Lung (tissue), 12 donors: ENCODE measurements around the gene DNAJC5G. TPM values are rescaled to one million over a fixed set of nuclear protein-coding genes. Genes with fewer than 3 reads are reported as not detected.

Source experiments
- ATAC-seq: fragments of 200-7000 bp; cut with Tn5 transposase; one replicate; pipeline ENCODE4 v1.9.1; 2020; ENCODE audit warnings: moderate number of reproducible peaks; ENCODE audit not compliant: insufficient read depth, low FRiP score
- DNase-seq, 3 donors: peaks; one replicate each; pipeline ENCODE4 v3.0.0-alpha.2; 2013 to 2017
- H3K27ac ChIP-seq, 2 donors: one replicate each; pipeline ENCODE4 v1.5.1; 2013; ENCODE audit warnings: mild to moderate bottlenecking in 2 of 2, moderate library complexity in 2 of 2, control low read depth in 1 of 2, inconsistent platforms in 1 of 2, low read depth in 1 of 2, low read length in 1 of 2
- H3K27me3 ChIP-seq, 3 donors: one replicate each; pipeline ENCODE4 v1.5.1; 2013; ENCODE audit warnings: low read length in 2 of 3; ENCODE audit not compliant: control insufficient read depth in 3 of 3, insufficient read depth in 3 of 3
- H3K36me3 ChIP-seq, 4 donors: one replicate each; pipeline ENCODE4 v1.5.1; 2013; ENCODE audit warnings: low read length in 4 of 4, mild to moderate bottlenecking in 1 of 4, moderate library complexity in 1 of 4; ENCODE audit not compliant: control insufficient read depth in 4 of 4, insufficient read depth in 4 of 4
- H3K4me1 ChIP-seq, 5 donors: one replicate each; pipeline ENCODE4 v1.5.1; 2013; ENCODE audit warnings: low read length in 5 of 5, mild to moderate bottlenecking in 2 of 5, moderate library complexity in 1 of 5; ENCODE audit not compliant: control insufficient read depth in 5 of 5, insufficient read depth in 5 of 5
- H3K4me3 ChIP-seq: one replicate; pipeline ENCODE4 v1.5.1; 2013; ENCODE audit warnings: mild to moderate bottlenecking, control low read depth, moderate library complexity
- H3K9ac ChIP-seq, 2 donors: one replicate each; pipeline ENCODE4 v1.5.1; 2013; ENCODE audit warnings: low read length in 2 of 2, control low read depth in 1 of 2; ENCODE audit not compliant: insufficient read depth in 1 of 2
- H3K9me3 ChIP-seq, 4 donors: one replicate each; pipeline ENCODE4 v1.5.1; 2013; ENCODE audit warnings: low read length in 3 of 4, mild to moderate bottlenecking in 1 of 4, moderate library complexity in 1 of 4; ENCODE audit not compliant: control insufficient read depth in 4 of 4, insufficient read depth in 3 of 4
- WGBS, 2 donors: extraction: QIAGEN DNeasy Blood & Tissue Kit; methylation state at CpG; one replicate each; pipeline ENCODE4 v1.1.7; 2013; 5-methylcytosine and 5-hydroxymethylcytosine counted together
- polyA plus RNA-seq, 2 donors: library from polyadenylated mRNA; stranded (reverse); fragments of 200-250 nt; gene quantifications; one replicate each; pipeline ENCODE4 v1.2.1, GENCODE V29; 2013
- total RNA-seq, 2 donors: library from RNA; depleted of rRNA in 1 of 2; stranded (reverse); fragments of >200 nt in 1 of 2; gene quantifications; one replicate each; pipeline ENCODE4 v1.2.1, GENCODE V29; 2014 to 2021
- TF ChIP-seq, protein P1 (sequence below): IDR thresholded peaks from 2 replicates; pipeline ENCODE4 v1.5.1; 2012; ENCODE audit warnings: mild to moderate bottlenecking; ENCODE audit errors: control extremely low read depth, extremely low read depth
- donor health status: control.
- donor health status: control.
- donor health status: Bipolar disorder and iron deficiency.
- donor health status: healthy.
- donor health status: DM: yes; HTN: yes; CAD: no.

Gene DNAJC5G
- total and polyA plus RNA-seq, 4 donors: not detected

DNA sequence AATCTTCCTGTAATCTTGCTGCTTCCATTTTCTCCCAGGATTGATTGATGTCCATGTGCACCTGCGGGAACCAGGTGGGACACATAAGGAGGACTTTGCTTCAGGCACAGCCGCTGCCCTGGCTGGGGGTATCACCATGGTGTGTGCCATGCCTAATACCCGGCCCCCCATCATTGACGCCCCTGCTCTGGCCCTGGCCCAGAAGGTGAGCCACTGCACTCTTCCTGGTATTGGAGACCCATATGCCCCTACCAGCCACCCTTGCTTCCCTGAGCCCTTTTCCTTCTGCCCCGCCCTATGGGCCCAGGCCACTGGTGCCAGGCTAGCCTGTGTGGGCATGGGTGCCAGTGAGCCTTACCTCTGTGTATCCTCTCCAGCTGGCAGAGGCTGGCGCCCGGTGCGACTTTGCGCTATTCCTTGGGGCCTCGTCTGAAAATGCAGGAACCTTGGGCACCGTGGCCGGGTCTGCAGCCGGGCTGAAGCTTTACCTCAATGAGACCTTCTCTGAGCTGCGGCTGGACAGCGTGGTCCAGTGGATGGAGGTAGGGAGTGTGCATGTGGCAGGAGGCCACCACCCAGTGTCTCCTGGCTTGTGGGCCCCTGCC, 37.8 kb upstream of the DNAJC5G start:
- H3K27me3 ChIP-seq: no peaks in the 10 kb centered on the region

GRCh38 chr2:27238976-27239375, 36.3 kb upstream of the DNAJC5G start:
- 95% methylated on average over 8 of the region's 8 CpGs for WGBS, 2 donors
- TF ChIP-seq, protein P1, sequence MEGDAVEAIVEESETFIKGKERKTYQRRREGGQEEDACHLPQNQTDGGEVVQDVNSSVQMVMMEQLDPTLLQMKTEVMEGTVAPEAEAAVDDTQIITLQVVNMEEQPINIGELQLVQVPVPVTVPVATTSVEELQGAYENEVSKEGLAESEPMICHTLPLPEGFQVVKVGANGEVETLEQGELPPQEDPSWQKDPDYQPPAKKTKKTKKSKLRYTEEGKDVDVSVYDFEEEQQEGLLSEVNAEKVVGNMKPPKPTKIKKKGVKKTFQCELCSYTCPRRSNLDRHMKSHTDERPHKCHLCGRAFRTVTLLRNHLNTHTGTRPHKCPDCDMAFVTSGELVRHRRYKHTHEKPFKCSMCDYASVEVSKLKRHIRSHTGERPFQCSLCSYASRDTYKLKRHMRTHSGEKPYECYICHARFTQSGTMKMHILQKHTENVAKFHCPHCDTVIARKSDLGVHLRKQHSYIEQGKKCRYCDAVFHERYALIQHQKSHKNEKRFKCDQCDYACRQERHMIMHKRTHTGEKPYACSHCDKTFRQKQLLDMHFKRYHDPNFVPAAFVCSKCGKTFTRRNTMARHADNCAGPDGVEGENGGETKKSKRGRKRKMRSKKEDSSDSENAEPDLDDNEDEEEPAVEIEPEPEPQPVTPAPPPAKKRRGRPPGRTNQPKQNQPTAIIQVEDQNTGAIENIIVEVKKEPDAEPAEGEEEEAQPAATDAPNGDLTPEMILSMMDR: no peak
- Histone ChIP-seq H3K9ac (no peak overlapping the region), H3K36me3 (peaks cover 22 to 88% (median 40%) of the 10 kb centered on the region in 4 donors), H3K9me3 (no peaks in the 10 kb centered on the region), H3K27me3 (no peaks in the 10 kb centered on the region), H3K4me1 (no peaks in the 10 kb centered on the region), H3K27ac (no peak overlapping the region), H3K4me3 (no peak overlapping the region)
- DNase-seq: no peak
- ATAC-seq: no peak

More for the DNA sequence above, 37.8 kb upstream of the DNAJC5G start:
- WGBS, 2 donors: 97 to 98% methylated on average over 15 of the region's 15 CpGs
- H3K27ac ChIP-seq: no peak overlapping the region
- H3K4me1 ChIP-seq: no peaks in the 10 kb centered on the region
- H3K9me3 ChIP-seq: no peaks in the 10 kb centered on the region
- H3K36me3 ChIP-seq: peaks cover 35 to 89% (median 46%) of the 10 kb centered on the region in 4 donors
- no peak for DNase-seq
- TF ChIP-seq, protein P1: no peak
- no peak overlapping the region for H3K4me3 ChIP-seq
- H3K9ac ChIP-seq: no peak overlapping the region
- ATAC-seq: no peak

DNA sequence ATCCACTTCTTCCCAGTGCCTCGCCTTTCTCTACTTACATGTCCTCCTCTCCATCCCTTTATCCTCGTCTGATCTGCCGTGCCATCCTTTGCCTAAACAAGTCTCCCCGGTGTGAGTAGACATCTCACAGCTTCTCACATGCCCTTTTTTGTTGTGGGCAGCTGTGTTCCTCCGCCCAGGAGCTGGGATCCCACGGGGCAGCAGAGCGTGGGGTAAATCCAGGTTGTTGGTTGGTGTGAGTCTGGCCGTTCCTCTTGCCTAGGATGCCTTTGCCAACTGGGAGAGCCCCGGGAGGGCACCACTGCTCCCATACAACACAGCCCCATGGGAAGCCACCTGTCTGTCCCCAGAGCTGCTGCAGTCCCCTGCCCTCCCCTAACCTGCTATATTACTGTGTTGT, 34.8 kb upstream of the DNAJC5G start:
- Histone ChIP-seq H3K4me3 (no peak overlapping the region), H3K9me3 (no peaks in the 10 kb centered on the region), H3K27me3 (no peaks in the 10 kb centered on the region), H3K27ac (no peak overlapping the region), H3K4me1 (no peaks in the 10 kb centered on the region), H3K9ac (no peak overlapping the region), H3K36me3 (peaks cover 16 to 76% (median 39%) of the 10 kb centered on the region in 4 donors)
- DNase-seq (no peak), ATAC-seq (no peak)
- WGBS, 2 donors: 90 to 94% methylated on average over 9 of the region's 9 CpGs
- TF ChIP-seq, protein P1: no peak
